GM20431 (cell line): ENCODE measurements around the gene POF1B.
"Not testable (repeated sequence)": the region's sequence is repeated elsewhere in the genome, so short reads cannot be mapped to it uniquely, and the experiment has no call there.

Source experiments
- in situ Hi-C: fragments of 300-500 bp; cut with MseI, MboI; formaldehyde crosslinking; loops from one replicate; pipeline ENCODE4 v1.15.0; 2020; ENCODE audit warnings: low sequenced_read_pairs; ENCODE audit not compliant: unreplicated experiment

The POF1B gene, protein sequence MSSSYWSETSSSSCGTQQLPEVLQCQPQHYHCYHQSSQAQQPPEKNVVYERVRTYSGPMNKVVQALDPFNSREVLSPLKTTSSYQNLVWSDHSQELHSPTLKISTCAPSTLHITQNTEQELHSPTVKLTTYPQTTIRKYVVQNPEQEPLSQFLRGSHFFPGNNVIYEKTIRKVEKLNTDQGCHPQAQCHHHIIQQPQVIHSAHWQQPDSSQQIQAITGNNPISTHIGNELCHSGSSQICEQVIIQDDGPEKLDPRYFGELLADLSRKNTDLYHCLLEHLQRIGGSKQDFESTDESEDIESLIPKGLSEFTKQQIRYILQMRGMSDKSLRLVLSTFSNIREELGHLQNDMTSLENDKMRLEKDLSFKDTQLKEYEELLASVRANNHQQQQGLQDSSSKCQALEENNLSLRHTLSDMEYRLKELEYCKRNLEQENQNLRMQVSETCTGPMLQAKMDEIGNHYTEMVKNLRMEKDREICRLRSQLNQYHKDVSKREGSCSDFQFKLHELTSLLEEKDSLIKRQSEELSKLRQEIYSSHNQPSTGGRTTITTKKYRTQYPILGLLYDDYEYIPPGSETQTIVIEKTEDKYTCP

DNA sequence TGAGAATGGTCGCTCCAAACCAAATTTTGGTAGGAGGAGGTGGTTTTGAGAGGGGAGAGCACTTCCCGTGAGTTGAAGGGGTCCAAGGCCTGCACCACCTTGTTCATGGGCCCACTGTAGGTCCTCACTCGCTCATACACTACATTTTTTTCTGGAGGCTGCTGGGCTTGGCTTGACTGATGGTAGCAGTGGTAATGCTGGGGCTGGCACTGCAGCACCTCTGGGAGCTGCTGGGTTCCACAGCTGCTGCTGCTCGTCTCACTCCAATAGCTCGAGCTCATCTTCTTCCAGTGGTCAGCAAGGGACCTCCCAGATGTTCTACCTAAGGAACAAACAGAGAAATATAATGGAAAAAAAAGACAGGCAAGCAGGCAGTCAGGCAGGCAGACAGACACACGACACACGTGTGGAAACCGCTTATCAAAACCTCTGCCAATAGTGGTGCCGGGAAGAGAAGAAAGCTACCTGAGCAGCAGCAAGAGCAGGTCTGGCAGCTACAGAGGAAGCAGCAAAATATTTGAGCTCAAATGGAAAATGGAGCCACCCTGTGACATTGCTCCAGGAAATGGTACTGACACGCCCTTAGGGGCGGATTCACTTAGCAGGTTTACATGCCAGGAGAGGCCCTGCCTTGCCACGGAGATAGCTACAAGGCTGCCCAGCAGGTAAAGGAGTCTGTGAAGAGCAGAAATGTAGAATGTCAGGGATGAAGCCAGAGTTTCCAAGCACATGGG, at the start of gene POF1B:
TSS of gene POF1B (minus strand) at position 492 of the 734 bp plus-strand sequence. CDS start at position 281, 211 bp downstream.
- in situ Hi-C loops, result no loop called here

DNA sequence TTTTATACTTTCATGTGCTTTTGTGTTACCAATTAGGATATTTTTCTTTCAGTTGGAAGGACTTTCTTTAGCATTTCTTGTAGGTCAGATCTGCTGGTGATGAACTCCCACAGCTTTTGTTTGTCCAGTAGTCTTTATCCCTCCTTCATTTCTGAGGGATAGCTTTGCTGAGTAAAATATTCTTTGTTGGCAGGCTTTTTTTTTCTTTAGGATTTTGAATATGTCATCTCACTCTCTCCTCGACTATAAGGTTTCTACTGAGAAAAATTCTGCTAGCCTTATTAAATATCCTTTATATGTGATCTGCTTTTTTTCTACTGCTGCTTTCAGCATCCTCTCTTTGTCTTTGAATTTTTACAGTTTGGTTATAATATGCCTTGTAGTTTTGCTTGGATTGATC, 49.6 kb upstream of the POF1B start:
- in situ Hi-C loops, result no loop called here

GRCh38 chrX:85419293-85419692, 39.8 kb upstream of the POF1B start:
- in situ Hi-C loops, result no loop called here

DNA sequence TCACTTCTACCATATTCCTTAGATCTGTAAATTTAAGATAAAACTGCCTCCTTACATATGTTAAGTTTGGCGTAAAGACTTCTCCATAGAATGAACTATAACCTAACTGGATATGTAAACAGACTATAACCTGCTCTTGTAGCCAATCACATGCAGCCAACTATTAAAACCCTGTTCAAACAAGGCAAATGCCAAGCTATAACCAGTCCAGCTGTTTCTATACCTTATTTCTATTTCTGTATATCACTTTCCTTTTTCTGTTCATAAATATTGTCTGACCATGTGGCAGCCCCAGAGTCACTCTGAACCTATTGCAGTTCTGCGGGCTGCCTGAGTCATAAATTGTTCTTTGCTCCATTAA, 12.4 kb upstream of the POF1B start:
- in situ Hi-C loops, result no loop called here

DNA sequence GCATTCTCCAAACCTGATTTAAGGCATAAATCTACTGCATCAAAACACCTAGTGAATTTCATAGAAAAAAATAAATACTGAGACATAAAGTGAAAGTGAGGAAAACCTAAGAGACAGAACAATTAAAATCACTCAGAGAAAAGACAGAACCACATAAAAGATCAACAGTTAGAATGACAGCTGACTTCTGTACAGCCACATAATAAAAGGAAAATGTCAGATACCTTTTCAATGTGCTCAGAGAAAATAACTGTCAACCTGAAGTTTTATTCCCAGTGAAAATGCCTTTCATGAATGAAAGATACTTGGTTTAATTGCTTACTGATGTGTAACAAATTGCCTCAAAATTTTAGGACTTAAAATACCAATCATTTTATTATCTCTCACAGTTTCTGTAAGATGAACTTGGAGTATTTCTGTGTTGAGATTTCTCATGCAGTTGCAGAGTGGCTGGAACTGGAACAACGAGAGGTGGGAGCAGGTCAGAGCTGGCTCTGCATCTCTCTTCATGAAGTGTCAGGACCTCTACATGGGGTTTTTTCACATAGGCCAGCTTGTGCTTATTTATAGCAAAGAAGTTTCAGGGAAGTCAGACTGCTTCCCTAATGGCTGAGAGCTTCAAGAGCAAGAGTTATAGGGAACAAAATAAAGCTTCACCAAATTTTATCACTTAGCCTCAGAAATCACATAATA, 11.9 kb upstream of the POF1B start:
- in situ Hi-C loops, result no loop called here

DNA sequence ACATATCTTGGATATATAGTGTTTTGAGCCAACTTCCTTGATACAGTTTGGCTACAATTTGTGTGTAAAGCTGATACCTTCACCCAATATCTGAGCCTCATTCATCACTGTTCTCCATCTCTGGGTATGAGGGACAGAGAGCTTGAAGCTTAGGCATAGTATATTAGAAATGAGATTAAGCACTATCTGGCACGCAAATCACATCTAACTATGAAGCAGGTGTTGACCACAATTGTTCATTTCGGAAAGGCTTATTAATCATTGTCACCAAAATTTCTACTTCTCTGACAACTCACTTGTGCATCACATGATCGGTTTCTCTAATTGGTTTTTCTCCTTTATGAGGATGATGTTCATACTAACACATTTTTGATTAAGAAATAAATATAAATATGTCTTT, 2.1 kb upstream of the POF1B start:
- in situ Hi-C loops, result no loop called here

DNA sequence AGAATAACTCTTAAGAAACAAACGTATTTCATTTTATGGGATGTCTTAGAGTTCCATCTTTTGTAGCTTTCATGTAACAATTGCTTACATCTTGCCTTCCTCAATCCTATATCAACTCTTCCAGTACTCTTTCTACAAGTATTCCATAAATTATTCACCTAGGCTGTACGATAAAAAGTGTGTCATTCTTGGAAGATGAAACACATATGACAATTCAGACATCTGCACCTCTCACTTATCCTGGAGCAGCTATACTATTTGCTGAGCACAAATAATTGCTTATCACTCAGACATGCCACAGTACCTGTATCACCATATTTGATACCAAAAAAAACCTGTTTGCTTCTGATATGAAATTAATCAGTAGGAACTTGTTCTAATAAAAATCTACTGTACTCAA, 1.0 kb downstream of the POF1B start:
- in situ Hi-C loops, result no loop called here

- in situ Hi-C loops, result no loop called here
Measured at GRCh38 chrX:85375333-85375738, 4.1 kb downstream of the POF1B start.

GRCh38 chrX:85365370-85365995, 14.0 kb downstream of the POF1B start:
- in situ Hi-C loops, result no loop called here

GRCh38 chrX:85359051-85359450, 20.4 kb downstream of the POF1B start:
- in situ Hi-C loops, result no loop called here

- in situ Hi-C loops, result no loop called here
Measured at GRCh38 chrX:85345523-85345922, 33.9 kb downstream of the POF1B start.

DNA sequence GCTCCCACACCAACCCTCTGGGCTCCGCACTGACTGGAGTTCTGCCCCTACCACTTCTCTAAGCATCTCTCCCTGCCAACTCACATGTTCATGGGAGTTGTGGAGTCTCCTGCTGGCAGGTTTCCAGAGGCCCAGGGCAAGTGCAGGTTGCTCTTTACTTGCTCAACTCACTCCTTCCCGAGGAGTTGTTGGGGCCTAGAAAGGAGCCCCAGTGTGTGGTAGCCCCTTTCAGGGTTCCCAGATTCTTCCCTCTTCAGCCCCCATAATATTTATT, 52.5 kb downstream of the POF1B start:
- in situ Hi-C loops, result no loop called here

GRCh38 chrX:85326234-85327059, 53.0 kb downstream of the POF1B start:
- in situ Hi-C loops, result no loop called here

DNA sequence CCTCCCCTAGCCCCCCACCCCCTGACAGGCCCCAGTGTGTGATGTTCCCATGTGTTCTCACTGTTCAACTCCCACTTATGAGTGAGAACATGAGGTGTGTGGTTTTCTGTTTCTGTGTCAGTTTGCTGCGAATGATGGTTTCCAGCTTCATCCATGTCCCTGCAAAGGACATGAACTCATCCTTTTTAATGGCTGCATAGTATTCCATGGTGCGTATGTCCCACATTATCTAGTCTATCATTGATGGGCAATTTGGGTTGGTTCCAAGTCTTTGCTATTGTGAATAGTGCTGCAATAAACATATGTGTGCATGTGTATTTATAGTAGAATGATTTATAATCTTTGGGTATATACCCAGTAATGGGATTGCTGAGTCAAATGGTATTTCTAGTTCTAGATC, 68.1 kb downstream of the POF1B start:
- in situ Hi-C loops, result not testable (repeated sequence)

DNA sequence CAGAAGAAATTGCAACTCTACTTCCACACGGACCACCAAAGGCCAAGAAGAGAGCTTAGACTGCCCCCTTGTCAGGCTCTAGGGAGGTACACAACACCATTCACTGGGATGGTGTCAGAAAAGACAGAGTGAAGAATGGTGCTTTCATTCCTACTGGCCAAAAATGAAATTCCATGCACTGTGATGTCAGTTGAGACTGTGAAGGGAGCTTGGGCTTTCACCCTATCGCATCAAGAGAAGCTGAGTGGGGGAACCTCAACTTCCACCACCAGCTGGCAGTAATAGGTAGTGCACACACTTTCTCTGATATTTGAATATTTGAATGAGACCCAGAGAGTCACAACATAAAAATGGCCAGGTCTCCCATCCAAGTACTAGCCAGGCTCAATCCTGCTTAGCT, 69.7 kb downstream of the POF1B start:
- in situ Hi-C loops, result no loop called here

- in situ Hi-C loops, result no loop called here
Measured at GRCh38 chrX:85303544-85303943, 75.9 kb downstream of the POF1B start.

DNA sequence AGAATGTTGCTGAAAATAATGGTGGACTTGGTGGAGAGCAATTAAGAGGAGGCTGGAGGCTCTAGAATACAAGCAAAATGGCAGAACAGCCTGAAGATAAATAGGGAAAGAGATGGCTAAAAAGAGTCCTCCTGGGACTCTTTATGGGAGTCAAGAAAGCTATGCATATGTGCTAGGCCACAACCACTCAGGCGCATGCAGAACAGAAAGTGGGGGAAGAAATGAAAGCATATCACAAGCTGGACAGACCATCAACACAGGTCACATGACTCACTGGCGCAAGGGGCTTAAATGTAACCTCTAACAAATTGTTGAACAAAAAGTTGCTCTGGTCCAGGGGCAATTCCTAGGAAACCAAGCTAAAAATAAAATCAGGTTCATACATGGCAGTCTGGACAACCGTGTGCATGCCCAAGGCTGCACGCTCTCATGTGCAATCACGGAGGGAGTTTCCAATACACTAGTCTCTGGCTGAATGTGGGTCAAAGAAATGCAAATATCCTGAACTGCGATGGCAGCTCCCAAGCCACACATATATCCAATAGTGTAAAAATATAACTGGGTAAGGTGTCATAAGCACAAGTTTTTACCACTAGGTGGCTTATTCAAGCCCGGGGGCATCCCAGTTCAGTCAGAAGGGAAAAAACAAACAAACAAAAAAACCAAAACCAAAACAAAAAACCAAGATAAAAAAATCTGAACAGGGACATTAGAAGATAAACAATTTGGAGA, 90.3 kb downstream of the POF1B start:
- in situ Hi-C loops, result no loop called here

DNA sequence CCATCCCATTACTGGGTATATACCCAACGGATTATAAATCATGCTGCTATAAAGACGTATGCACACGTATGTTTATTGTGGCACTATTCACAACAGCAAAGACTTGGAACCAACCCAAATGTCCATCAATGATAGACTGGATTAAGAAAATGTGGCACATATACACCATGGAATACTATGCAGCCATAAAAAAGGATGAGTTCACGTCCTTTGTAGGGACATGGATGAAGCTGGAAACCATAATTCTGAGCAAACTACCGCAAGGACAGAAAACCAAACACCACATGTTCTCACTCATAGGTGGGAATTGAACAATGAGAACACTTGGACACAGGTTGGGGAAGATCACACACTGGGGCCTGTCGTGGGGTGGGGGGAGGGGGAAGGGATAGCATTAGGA, 94.2 kb downstream of the POF1B start:
- in situ Hi-C loops, result not testable (repeated sequence)
